Neural cell (in vitro differentiated cells): ENCODE results near the gene MYO1F.

ENCODE experiments used
- CTCF ChIP-seq: fragments of 450-650 bp; IDR thresholded peaks from 2 replicates; pipeline ENCODE4 v1.5.1; 2014; ENCODE audit warnings: antibody characterized with exemption, mild to moderate bottlenecking, moderate library complexity; ENCODE audit not compliant: poor library complexity, severe bottlenecking
- EP300 ChIP-seq: fragments of 450-650 bp; conservative IDR thresholded peaks from 2 replicates; pipeline ENCODE4 v1.6.1; 2014; ENCODE audit warnings: antibody characterized with exemption, mild to moderate bottlenecking, moderate library complexity; ENCODE audit not compliant: poor library complexity, severe bottlenecking
- EZH2 ChIP-seq: fragments of 200-600, 300-800 bp; shearing (Covaris generic), sonication (generic); IDR thresholded peaks from 2 replicates; pipeline ENCODE4 v1.6.1; 2014; ENCODE audit warnings: antibody characterized with exemption, low read length, borderline replicate concordance, mild to moderate bottlenecking; ENCODE audit not compliant: insufficient read depth, poor library complexity, severe bottlenecking
- POLR2AphosphoS5 ChIP-seq: IDR thresholded peaks from 2 replicates; pipeline ENCODE4 v1.6.1; 2012
- REST ChIP-seq: IDR thresholded peaks from 2 replicates; pipeline ENCODE4 v1.6.1; 2012; ENCODE audit warnings: borderline replicate concordance
- SMC3 ChIP-seq: fragments of 450-650 bp; conservative IDR thresholded peaks from 2 replicates; pipeline ENCODE4 v1.6.1; 2014; ENCODE audit warnings: antibody characterized with exemption, mild to moderate bottlenecking, moderate library complexity; ENCODE audit not compliant: poor library complexity

- TF ChIP-seq SMC3 (no peak), REST (no peak), CTCF (no peak), EP300 (no peak), POLR2AphosphoS5 (no peak), EZH2 (no peak)
Observed at GRCh38 chr19:8575467-8575997, 1.7 kb downstream of the MYO1F start.
